Peyer's patch (tissue), 4 donors: ENCODE results near the gene DCXR.

ENCODE experiments used
- POLR2A ChIP-seq, 2 donors: fragments of 450-650 bp; IDR thresholded peaks; one replicate each; pipeline ENCODE4 v1.5.1; 2017; ENCODE audit warnings: antibody characterized with exemption in 2 of 2, mild to moderate bottlenecking in 2 of 2, moderate library complexity in 2 of 2
- TF ChIP-seq, protein P1 (sequence below), 6 experiments: fragments of 450-650 bp in 4 of 6; fragments of 200-600 bp in 2 of 6; sonication (generic) in 1 of 6; IDR thresholded peaks; one replicate each; pipeline ENCODE4 v1.5.1; 2017 to 2019; ENCODE audit warnings: antibody characterized with exemption in 6 of 6, mild to moderate bottlenecking in 3 of 6, moderate library complexity in 1 of 6

DNA sequence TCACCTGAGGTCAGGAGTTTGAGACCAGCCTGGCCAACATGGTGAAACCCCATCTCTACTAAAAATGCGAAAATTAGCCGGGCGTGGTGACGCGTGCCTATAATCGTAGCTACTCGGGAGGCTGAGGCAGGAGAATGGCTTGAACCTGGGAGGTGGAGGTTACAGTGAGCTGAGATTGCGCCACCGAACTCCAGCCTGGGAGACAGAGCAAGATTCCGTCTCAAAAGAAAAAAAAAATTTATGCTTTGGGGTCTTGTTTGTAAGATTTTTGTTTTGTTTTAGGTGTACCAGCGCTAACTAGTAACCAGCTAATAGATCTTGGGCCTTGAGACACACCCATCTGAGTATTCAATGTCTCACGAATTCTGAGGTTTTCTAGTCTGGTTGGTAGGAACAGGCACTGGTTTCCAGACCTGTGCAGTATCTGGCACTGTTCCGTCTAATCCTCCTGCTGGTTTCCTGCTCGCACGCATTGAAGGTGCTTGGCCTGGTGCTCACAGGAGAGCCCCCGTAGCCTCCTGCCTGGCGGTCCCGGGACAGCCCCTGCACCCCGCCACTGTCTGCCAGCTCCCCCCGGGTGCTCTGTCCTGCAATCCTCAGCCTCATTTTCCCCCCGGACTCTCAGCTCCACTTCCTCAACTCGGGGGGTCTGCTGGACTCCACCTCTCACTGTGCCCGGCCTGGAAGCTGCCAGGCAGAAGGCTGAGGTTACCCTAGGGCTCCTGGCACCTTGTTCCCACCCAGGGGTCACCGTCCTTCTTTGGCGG, 38.7 kb upstream of the DCXR start:
- TF ChIP-seq POLR2A (IDR thresholded peaks at IDR 0.05), result no peak
- TF ChIP-seq, protein P1, sequence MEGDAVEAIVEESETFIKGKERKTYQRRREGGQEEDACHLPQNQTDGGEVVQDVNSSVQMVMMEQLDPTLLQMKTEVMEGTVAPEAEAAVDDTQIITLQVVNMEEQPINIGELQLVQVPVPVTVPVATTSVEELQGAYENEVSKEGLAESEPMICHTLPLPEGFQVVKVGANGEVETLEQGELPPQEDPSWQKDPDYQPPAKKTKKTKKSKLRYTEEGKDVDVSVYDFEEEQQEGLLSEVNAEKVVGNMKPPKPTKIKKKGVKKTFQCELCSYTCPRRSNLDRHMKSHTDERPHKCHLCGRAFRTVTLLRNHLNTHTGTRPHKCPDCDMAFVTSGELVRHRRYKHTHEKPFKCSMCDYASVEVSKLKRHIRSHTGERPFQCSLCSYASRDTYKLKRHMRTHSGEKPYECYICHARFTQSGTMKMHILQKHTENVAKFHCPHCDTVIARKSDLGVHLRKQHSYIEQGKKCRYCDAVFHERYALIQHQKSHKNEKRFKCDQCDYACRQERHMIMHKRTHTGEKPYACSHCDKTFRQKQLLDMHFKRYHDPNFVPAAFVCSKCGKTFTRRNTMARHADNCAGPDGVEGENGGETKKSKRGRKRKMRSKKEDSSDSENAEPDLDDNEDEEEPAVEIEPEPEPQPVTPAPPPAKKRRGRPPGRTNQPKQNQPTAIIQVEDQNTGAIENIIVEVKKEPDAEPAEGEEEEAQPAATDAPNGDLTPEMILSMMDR (IDR thresholded peaks at IDR 0.05), result no peak
